Hematopoietic multipotent progenitor cell treated with erythropoietin and hydrocortisone succinate and interleukin-3 and kit ligand, for 4 days (in vitro differentiated cells): ENCODE measurements around the gene HECTD3.
"Not testable (repeated sequence)": the region's sequence is repeated elsewhere in the genome, so short reads cannot be mapped to it uniquely, and the experiment has no call there.

Experiments
- DNase-seq: peaks from one replicate; pipeline ENCODE4 v3.0.0-alpha.2; 2015

The HECTD3 gene

GRCh38 chr1:44985747-44986359 lies 25.3 kb downstream of the HECTD3 start:
- peak; percentile 61 for DNase-seq

GRCh38 chr1:44977372-44977771 lies 33.8 kb downstream of the HECTD3 start:
- not testable (repeated sequence) for DNase-seq

GRCh38 chr1:44976252-44976651 lies 34.9 kb downstream of the HECTD3 start:
- no peak for DNase-seq

DNA sequence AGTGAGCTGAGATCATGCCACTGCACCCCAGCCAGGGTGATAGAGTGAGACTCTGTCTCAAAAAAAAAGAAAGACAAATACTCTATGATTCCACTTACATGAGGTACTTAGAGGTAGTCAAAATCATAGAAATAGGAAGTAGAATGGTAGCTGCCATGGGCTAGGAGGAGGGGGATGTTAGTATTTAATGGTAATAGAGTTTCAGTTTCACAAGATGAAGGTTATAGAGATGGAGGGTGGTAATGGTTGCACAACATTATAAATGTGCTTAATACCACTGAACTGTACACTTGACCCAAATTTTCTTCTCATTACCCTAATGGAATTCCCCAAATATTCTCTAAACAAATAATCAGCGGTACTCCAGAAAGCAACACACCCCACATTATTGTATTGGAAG lies 37.5 kb downstream of the HECTD3 start:
- DNase-seq = no peak

DNA sequence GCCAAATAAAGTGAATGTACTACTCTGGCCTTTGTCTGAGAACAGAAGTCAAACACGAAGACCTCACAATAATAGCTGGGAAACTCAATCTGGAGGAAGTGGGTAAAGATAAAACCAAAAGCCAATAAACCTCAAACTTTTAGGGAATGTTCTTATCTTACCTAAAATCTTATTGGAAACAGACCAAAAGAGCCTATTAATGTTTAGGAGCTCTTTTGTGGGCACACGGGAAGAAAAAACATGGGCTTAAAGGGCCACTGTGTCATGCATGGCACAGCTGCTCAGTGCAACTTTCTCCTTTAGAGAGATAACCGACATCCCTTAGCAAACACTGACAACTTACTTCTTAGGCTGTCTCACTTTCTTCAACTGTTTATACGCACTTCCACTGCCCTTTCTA lies 40.8 kb downstream of the HECTD3 start:
- DNase-seq = peak; percentile 28

DNA sequence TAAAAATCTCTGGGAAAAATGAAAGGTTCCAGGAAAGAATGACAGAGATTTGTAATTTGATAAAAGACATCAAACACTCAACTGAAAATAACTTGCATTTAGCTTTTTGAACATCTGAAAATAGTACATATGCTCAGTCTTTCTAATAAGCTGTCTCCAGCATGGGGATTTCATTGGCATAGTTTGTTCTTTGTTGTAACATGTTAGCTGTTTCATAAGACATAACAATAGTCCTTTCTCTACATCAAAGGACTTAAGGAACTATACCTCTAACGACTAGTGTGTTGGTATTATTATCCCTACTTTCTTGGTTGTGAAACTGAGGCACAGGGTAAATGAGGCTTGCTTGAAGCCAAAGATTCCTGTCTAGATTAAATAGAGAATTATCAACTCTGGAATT lies 46.7 kb downstream of the HECTD3 start:
- no peak for DNase-seq

DNA sequence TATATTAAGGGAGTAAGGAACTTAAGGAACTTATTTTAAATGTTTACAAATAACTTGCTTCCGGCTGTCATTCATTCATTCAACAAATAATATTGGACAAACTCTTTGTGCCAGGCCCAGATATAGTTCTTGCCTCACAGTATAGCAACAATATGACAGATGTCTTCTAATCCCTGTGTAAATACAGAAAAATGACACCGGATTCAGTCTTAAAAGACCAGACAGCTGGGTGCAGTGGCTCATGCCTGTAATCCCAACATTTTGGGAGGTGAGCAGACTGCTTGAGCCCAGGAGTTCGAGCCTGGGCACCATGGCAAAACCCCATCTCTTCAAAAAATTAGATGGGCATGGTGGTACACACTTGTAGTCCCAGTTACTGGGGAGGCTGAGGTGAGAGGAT lies 48.4 kb downstream of the HECTD3 start:
- no peak for DNase-seq

DNA sequence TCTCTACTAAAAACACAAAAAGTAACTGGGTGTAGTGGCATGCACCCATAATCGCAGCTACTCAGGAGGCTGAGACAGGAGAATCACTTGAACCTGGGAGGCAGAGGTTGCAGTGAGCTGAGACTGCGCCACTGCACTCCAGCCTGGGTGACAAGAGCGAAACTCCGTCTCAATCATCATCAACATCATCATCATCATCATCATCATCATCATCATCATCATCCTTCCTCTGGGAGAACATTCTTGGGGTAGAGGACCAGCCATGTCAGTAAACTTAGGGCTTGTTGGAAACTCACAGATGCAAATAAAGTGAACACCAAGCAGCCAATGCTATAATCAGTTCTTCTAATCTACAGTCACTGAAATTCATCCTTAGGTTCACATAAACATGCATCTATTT lies 49.1 kb downstream of the HECTD3 start:
- DNase-seq = not testable (repeated sequence)

DNA sequence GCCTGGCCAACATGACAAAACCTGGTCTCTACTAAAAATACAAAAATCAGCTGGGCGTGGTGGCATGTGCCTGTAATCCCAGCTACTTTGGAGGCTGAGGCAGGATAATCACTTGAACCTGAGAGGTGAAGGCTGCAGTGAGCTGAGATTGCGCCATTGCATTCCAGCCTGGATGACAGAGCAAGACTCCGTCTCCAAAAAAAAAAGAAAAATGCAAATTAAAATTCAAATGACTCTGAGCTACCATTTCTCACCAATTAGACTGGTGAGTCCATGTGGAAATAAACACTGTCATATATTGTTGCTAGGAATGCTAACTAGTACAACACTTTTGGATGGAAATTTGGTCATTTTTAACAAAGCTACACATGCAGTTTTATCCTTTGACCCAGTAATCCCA lies 53.6 kb downstream of the HECTD3 start:
- DNase-seq = not testable (repeated sequence)

- not testable (repeated sequence) for DNase-seq
Observed at GRCh38 chr1:44956077-44956476, 55.0 kb downstream of the HECTD3 start.
